Fibroblast of skin of left quadriceps (primary cell): ENCODE measurements around the gene DNAJC21.
"Not testable (repeated sequence)": the region's sequence is repeated elsewhere in the genome, so short reads cannot be mapped to it uniquely, and the experiment has no call there.

Source experiments
- DNase-seq, 2 experiments: peaks; one replicate each; pipeline ENCODE4 v3.0.0-alpha.2; 2013; ENCODE audit warnings: low read depth in 2 of 2

The DNAJC21 gene

GRCh38 chr5:34923694-34924461 lies 5.5 kb upstream of the DNAJC21 start:
- peak; percentile 56 to 62 for DNase-seq

GRCh38 chr5:34924462-34924765 lies 4.9 kb upstream of the DNAJC21 start:
- no peak for DNase-seq

- no peak for DNase-seq
Observed at GRCh38 chr5:34926318-34926888, 3.0 kb upstream of the DNAJC21 start.

GRCh38 chr5:34927785-34928184 lies 1.6 kb upstream of the DNAJC21 start:
- DNase-seq, result no peak

- DNase-seq, result no peak
Observed at GRCh38 chr5:34928267-34928666, 1.1 kb upstream of the DNAJC21 start.

GRCh38 chr5:34929720-34930461 lies 532 bp downstream of the DNAJC21 start:
- peak in 1 of 2 experiments; percentile 41 for DNase-seq

GRCh38 chr5:34930462-34930844 lies 1.1 kb downstream of the DNAJC21 start:
- DNase-seq, result no peak

- DNase-seq, result no peak
Observed at GRCh38 chr5:34930870-34931269, 1.5 kb downstream of the DNAJC21 start.

GRCh38 chr5:34932947-34933346 lies 3.6 kb downstream of the DNAJC21 start:
- no peak for DNase-seq

GRCh38 chr5:34941936-34942335 lies 12.6 kb downstream of the DNAJC21 start:
- DNase-seq, result no peak

GRCh38 chr5:34944044-34944443 lies 14.7 kb downstream of the DNAJC21 start:
- no peak for DNase-seq

- no peak for DNase-seq
Observed at GRCh38 chr5:34944460-34945047, 15.2 kb downstream of the DNAJC21 start.

GRCh38 chr5:34957321-34957720 lies 28.0 kb downstream of the DNAJC21 start:
- DNase-seq, result no peak

GRCh38 chr5:34957857-34958690 lies 28.7 kb downstream of the DNAJC21 start:
- peak in 1 of 2 experiments; percentile 5 for DNase-seq

GRCh38 chr5:34959323-34959722 lies 30.0 kb downstream of the DNAJC21 start:
- peak; percentile 14 to 16 for DNase-seq

- DNase-seq, result no peak
Observed at GRCh38 chr5:34967540-34967939, 38.2 kb downstream of the DNAJC21 start.

- no peak for DNase-seq
Observed at GRCh38 chr5:34968258-34968657, 38.9 kb downstream of the DNAJC21 start.

- no peak for DNase-seq
Observed at GRCh38 chr5:34970552-34970951, 41.2 kb downstream of the DNAJC21 start.

- not testable (repeated sequence) for DNase-seq
Observed at GRCh38 chr5:34971655-34972054, 42.3 kb downstream of the DNAJC21 start.

GRCh38 chr5:34976347-34976746 lies 47.0 kb downstream of the DNAJC21 start:
- no peak for DNase-seq

GRCh38 chr5:34977934-34978613 lies 48.7 kb downstream of the DNAJC21 start:
- DNase-seq, result no peak
